DMS114 treated with DMSO at 0.1 percent for 48 hours (cell line): ENCODE data around the gene NMRK1.

ENCODE experiments used
- DNase-seq: peaks from one replicate; lab custom pipeline; 2025; ENCODE audit not compliant: unreplicated experiment; lab: John Stamatoyannopoulos, UW

The NMRK1 gene

GRCh38 chr9:75063556-75064305, 24.2 kb downstream of the NMRK1 start:
- no peak for DNase-seq

- DNase-seq, result no peak
Observed at GRCh38 chr9:75061169-75061568, 26.8 kb downstream of the NMRK1 start.

GRCh38 chr9:75054368-75055001, 33.5 kb downstream of the NMRK1 start:
- DNase-seq, result no peak

- DNase-seq, result no peak
Observed at GRCh38 chr9:75053869-75054268, 34.1 kb downstream of the NMRK1 start.

- DNase-seq, result no peak
Observed at GRCh38 chr9:75051285-75051684, 36.7 kb downstream of the NMRK1 start.

GRCh38 chr9:75047506-75047905, 40.4 kb downstream of the NMRK1 start:
- no peak for DNase-seq

- no peak for DNase-seq
Observed at GRCh38 chr9:75046725-75047345, 41.1 kb downstream of the NMRK1 start.

GRCh38 chr9:75041041-75041440, 46.9 kb downstream of the NMRK1 start:
- no peak for DNase-seq

- DNase-seq, result no peak
Observed at GRCh38 chr9:75039801-75040200, 48.2 kb downstream of the NMRK1 start.

- DNase-seq, result no peak
Observed at GRCh38 chr9:75039009-75039408, 48.9 kb downstream of the NMRK1 start.

GRCh38 chr9:75036793-75037192, 51.2 kb downstream of the NMRK1 start:
- no peak for DNase-seq

- no peak for DNase-seq
Observed at GRCh38 chr9:75033791-75034473, 54.0 kb downstream of the NMRK1 start.

- peak; percentile 6 for DNase-seq
Observed at GRCh38 chr9:75027187-75028107, 60.5 kb downstream of the NMRK1 start.

GRCh38 chr9:75023846-75024245, 64.1 kb downstream of the NMRK1 start:
- DNase-seq, result no peak

GRCh38 chr9:75019654-75020053, 68.3 kb downstream of the NMRK1 start:
- DNase-seq, result no peak

GRCh38 chr9:75019022-75019421, 68.9 kb downstream of the NMRK1 start:
- DNase-seq, result no peak

GRCh38 chr9:75017378-75017777, 70.6 kb downstream of the NMRK1 start:
- no peak for DNase-seq

GRCh38 chr9:75013735-75014134, 74.2 kb downstream of the NMRK1 start:
- DNase-seq, result no peak
